LHCN-M2 (cell line): Measurements from ENCODE around the gene MPPED2. TPM values are rescaled to one million over a fixed set of nuclear protein-coding genes. Genes with fewer than 3 reads are reported as not detected.

Experiments used
- DNase-seq: peaks from one replicate; pipeline ENCODE4 v3.0.0-alpha.2; 2012; ENCODE audit warnings: low read depth
- total RNA-seq: library from RNA; depleted of rRNA; stranded (reverse); fragments of >200 nt; gene quantifications from 2 replicates; pipeline ENCODE4 v1.2.3, GENCODE V29; 2014

MPPED2 gene
- total RNA-seq, 1 experiment from 2014 or later, result 0.06 TPM

DNA sequence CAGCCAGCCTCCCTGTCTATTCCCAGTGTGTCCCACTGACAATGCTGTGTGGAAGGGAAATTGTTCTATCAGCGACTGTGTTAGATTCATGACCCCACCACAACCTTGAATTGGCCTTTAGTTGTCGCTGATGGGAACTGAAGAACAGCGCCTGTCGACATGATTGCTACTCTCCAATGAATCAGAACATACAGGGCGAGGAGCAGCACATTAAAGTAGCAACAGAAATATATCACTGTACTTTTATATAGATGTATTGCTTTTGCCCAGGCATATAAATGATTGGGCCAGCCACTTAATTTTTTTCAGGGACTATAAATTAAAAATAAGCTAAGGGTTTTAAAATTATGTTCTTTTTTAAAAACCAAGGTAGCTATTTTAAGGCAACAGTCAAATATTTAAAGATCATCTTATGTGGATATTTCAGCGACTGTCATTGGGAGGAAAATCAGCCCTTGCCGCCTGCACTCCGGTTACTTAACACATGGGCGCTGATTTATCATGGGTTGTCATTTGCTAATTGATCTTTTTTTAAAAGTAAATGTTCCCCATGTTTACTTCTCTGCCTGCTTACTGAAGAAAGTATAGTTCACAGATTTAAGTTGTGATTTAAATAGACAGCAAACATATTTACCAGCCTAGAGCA lies 221.2 kb downstream of the MPPED2 start:
- no peak for DNase-seq

GRCh38 chr11:30364139-30364836 lies 221.9 kb downstream of the MPPED2 start:
- no peak for DNase-seq

- no peak for DNase-seq
Observed at GRCh38 chr11:30360741-30361140, 225.4 kb downstream of the MPPED2 start.
